Stimulated activated CD4-positive, alpha-beta T cell treated with anti-CD3 and anti-CD28 coated beads, TNF-alpha, amount 100 ng/mL, for 1 hour (primary cell): Measurements from ENCODE around the gene ITPKA.
"Not testable (repeated sequence)": the region's sequence is repeated elsewhere in the genome, so short reads cannot be mapped to it uniquely, and the experiment has no call there.

Experiments
- DNase-seq, 3 donors: peaks; one replicate each; pipeline ENCODE4 v3.0.0-alpha.2; 2020; ENCODE audit warnings: low read depth in 3 of 3, low spot score in 1 of 3

ITPKA gene

DNA sequence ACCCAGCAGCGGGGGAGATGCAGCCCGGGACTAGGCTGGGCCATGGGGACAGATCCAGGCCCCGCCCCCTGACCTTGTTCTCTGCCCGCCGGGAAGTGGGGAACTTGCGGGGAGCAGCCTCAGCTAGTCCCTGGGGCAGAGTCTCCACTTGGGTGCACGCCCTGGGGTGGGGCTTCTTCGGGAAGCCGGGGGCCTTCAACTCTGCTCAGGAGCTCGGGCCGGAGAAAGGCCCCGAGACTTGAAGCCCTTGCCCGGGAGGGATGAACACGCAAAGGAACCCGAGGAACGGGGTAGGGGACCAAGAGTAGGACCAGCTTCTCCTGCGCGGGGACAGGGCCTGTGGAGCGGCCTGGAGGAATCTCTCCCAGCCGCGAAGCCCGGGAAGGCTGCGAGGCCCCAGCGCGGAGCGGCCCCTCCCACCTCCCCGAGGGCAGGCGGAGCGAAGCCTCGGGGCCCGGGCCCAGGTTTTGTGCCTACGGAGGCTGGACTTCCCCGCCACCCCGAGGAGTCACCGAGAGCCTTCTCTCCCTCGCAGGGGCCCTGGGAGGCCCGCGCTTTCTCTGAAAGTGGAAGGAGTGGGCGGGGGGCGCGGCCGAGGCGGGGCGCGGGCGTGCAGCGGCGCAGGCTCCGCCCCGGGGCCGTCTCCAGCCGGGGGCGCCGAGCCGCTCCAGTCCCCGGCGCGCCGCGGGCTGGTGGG, at the start of gene ITPKA:
Gene ITPKA, plus strand, starts transcription at position 670 of the 697 bp plus-strand sequence. CDS start 54 bp downstream, outside the sequence.
- DNase-seq, result peak; percentile 26 to 89 (median 57)

DNA sequence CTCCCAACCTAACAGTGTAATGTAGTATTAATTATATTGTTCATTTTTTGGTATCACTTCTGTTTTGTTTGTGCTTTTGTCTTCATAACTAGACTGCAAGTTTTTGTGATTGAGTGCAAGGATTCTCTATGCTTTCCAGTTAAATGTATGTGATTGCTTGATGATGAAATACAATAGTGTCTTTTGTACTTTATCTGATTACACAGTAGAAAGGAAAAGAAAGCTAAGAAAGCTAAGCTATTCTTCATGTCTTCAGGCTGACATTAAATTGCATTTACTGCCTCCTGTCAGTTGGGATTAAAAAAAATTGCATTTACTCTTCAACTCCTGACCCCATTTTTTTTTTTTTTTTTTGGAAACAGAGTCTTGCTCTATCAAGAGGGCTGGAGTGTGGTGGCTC, 48.3 kb upstream of the ITPKA start:
- no peak for DNase-seq

GRCh38 chr15:41462084-41462795, 31.4 kb upstream of the ITPKA start:
- DNase-seq, result no peak

- DNase-seq, result no peak
Measured at GRCh38 chr15:41464889-41465580, 28.6 kb upstream of the ITPKA start.

DNA sequence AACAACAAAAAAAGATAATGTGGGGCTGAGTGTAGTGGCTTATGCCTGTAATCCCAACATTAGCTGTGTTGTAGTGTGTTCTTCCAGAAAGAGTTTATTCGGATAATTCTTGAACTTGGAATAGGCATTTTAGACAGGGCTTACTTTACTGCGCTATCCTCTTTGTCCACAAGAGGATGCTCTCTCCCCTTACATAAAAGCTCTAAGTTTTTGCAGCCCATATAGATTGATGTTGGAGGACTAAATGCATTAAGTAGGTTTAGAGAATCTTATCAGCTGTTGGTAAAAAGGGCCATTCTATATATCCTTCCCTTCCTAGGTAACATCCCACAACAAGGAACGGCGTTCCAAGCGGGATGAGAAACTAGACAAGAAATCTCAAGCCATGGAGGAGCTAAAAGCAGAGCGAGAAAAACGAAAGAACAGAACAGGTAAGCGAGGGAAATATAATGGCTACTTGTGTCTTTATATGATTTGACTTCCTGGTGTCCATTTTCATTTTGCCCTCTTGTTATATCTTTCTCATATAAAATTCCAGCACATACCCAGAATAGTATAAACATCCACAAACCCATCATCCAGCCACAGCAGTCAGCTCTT, 27.8 kb upstream of the ITPKA start:
- DNase-seq, result no peak

GRCh38 chr15:41466711-41467110, 27.0 kb upstream of the ITPKA start:
- no peak for DNase-seq

- not testable (repeated sequence) for DNase-seq
Measured at GRCh38 chr15:41469644-41470043, 24.0 kb upstream of the ITPKA start.

- no peak for DNase-seq
Measured at GRCh38 chr15:41473418-41473817, 20.3 kb upstream of the ITPKA start.

DNA sequence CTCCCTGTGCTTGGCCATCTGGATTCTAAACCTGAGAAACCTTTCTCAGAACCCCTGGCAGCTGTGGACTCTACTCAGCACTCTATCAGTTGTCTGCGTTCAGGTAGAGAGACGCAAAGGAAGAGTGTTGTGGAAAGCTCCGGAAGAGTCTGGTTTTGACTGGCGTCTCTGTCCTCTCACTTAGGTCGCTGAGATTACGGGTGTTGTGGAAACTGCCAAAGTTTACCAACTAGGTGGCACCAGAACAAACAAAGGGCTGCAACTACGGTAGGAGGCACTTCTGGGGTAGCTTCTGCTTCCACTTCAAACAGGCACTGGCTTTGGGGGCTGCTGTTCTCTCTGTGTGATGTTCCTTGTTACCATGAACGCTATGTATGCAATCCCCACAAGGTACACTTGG, 19.2 kb upstream of the ITPKA start:
- no peak for DNase-seq

DNA sequence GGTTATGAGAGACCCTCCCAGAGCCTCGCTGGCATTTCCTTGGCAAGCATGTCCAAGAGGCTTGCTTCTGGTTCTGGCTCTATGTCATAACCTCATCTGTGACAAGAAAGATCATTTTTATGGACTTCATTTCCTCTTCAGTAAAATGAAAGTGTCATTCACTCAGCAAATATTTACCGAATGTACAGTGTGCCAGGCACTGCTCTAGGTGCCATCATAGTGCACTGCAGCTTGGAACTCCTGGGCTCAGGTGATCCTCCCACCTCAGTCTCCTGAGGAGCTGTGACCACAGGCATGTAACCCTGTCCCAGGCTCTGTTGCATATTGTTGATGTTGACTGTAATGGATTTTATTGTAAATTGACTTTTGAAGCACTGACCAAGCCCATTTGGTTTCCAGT, 18.7 kb upstream of the ITPKA start:
- DNase-seq, result no peak

DNA sequence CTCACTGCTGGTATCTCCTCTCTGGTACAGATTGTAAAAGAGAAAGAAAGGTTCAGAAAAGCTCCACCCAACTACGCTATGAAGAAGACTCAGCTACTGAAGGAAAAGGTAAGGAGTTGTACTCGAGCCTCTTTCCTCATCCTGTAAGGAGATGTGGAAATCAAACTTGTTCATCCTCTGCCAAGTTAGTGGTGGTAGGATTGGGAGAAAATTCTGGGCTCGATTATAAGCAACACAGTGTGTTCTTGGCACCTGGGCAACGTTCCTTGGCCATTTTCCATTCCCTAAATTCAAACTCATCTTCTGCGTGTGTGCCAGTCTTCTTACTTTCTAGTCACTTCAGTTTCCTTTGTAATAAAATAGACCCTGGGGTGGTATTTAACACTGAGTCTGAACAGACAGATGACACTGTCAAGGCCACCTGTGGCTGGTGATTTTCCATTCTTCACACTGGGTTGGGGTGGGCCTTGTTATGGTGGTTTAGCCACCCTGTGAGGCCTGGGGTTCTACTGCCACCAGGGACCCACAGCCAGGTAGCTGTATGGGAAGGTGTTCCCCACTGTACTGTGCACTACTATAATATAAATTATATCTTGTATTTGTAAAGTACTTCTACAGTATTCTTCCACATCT, 17.1 kb upstream of the ITPKA start:
- no peak for DNase-seq

DNA sequence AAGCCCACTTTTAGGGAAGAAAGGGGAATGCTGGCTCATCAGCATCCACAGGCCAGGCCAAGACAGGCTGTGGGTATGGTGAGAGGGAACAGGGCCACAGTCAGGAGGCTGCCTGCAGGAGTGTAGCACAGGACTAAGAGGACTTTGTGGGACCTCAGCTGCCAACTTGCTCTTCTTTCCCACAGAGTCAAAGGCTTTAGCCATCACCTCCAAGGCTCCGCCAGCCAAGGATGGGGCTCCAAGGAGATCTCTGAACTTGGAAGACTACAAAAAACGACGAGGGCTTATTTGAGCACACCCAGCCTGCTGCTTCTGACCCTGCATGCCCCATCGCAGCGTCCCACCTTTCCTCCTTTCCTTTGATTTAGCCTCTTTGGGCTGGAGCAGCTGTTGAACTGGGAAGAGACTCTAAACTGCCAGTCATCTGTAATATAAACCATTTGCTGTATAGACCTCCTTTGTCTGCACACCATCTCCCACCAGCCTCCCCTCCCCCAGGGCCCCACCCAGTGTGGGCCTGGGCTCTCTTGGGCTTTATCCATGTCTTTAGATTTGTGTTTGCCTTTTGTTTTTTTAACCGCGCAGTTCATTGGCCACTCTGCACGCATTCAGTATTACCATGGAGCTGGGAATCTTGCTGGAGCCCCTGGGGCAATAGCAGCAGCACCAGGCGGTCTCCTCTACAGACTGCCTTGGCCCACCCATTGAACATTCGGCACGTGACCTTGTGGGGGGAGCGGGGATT, 13.1 kb upstream of the ITPKA start:
- no peak for DNase-seq

- DNase-seq, result no peak
Measured at GRCh38 chr15:41482110-41482877, 11.4 kb upstream of the ITPKA start.

DNA sequence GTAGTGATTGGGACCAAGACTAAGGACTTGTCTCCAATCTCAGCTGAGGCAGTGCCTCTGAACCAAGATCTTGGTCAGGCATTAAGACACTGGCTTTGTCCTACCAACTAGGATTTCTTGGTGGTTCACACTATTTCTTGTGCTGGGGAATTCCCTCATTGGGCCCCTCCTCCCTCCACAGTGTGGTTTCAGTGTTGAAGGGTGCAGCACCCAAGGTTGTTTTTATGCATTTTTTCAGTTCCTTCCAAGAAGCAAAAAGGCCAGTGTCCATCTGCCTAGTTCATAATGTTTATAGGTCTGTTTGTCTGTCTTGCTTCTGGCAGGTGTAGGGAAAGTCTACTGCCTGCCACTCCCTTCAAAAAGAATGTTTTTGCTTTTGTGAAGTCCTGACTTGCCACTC, 10.6 kb upstream of the ITPKA start:
- no peak for DNase-seq

GRCh38 chr15:41483519-41483918, 10.2 kb upstream of the ITPKA start:
- DNase-seq, result no peak

DNA sequence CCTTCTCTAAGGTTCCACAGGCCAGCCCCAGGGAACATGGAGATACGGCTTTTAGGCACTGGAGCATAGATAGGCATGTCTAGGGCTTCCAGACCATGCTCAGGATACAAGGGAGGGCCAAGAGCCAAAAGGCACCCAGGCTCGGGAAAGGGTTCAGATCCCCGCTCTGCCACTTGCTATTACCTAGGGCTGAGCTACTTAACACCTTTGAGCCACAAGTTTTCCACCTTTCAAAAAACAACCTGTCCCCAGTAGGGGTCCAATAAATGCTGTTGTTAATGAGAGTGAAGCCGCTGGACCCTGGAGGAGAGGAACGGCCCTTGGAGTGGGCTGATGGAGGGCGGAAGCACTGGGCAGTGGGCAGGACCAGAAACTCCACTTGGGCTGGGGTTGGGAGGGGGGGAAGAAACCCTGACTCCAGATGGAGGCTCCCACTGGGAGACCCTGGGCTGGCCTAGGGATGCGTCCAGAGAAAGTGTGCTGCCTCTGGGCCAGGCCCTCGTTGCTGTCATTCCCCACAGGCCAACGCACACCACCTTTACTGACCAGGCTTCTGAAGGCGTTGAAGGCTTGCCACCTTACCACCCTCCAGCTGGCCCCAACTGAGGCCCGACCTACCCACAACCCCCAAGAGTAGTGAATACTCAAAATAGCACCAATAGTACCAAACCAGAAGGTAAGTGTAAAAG, 8.6 kb upstream of the ITPKA start:
- DNase-seq, result no peak

- DNase-seq, result no peak
Measured at GRCh38 chr15:41486286-41486685, 7.4 kb upstream of the ITPKA start.

DNA sequence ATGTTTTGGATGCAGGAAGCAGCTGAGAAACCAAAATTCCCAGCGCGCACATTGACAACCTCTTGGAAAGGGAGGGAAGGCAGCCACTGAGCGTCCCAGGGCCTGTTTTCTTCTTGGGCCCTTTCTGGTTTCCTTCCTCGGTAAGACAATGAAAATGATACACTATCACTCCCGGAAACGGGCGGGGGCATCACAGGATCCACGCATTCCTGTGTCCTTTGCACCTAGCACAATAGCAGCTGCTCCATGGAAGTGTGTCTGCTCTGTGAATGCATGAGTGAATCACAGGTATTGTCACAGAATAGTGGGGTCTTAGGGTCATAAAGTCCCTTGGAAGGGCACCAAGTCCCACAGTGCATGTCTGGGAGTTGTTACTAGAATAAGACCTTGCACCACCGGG, 6.3 kb upstream of the ITPKA start:
- no peak for DNase-seq

DNA sequence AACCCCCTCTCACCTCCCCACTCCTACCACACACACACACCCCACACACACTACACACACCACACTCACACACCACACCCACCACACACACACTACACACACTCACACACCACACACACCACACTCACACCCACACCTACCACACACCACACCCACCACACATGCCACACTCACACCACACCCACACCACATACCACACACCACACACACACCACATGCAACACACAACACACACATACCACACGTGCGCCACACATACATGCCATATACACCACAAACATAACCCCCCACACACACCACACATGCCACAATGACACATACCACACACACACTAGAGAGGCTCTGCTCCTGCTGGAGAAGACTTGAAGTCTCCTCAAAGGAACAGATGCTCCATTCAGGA, 5.9 kb upstream of the ITPKA start:
- no peak for DNase-seq
